Smooth muscle cell (in vitro differentiated cells): Measurements from ENCODE around the gene CCDC97. TPM values are rescaled to one million over a fixed set of nuclear protein-coding genes. Genes with fewer than 3 reads are reported as not detected.

ENCODE experiments used
- DNase-seq: peaks from one replicate; lab custom pipeline; 2025; ENCODE audit not compliant: unreplicated experiment; lab: John Stamatoyannopoulos, UW
- H2AFZ ChIP-seq: fragments of 200-600 bp; sonication (generic); 2 replicates; pipeline ENCODE4 v1.6.0; 2016; ENCODE audit warnings: antibody characterized with exemption, low read depth, mild to moderate bottlenecking
- H3F3A ChIP-seq: fragments of 200-600 bp; sonication (generic); 2 replicates; pipeline ENCODE4 v1.6.0; 2017; ENCODE audit warnings: antibody characterized with exemption, low read depth
- H3K27ac ChIP-seq: fragments of 200-600 bp; sonication (generic); 2 replicates; pipeline ENCODE4 v1.5.1; 2016; ENCODE audit warnings: low read depth, mild to moderate bottlenecking
- H3K27me3 ChIP-seq: fragments of 200-600 bp; sonication (generic); 2 replicates; pipeline ENCODE4 v1.6.1; 2016; ENCODE audit warnings: low read depth, mild to moderate bottlenecking
- H3K36me3 ChIP-seq: fragments of 200-600 bp; sonication (generic); 2 replicates; pipeline ENCODE4 v1.5.1; 2016; ENCODE audit warnings: low read depth
- H3K4me1 ChIP-seq: fragments of 200-600 bp; sonication (generic); 2 replicates; pipeline ENCODE4 v1.5.1; 2016; ENCODE audit warnings: low read depth
- H3K4me2 ChIP-seq: fragments of 200-600 bp; sonication (generic); 2 replicates; pipeline ENCODE4 v1.6.0; 2016; ENCODE audit warnings: mild to moderate bottlenecking
- H3K4me3 ChIP-seq: fragments of 200-600 bp; sonication (generic); 2 replicates; pipeline ENCODE4 v1.5.1; 2016; ENCODE audit warnings: mild to moderate bottlenecking
- H3K79me2 ChIP-seq: fragments of 200-600 bp; sonication (generic); 2 replicates; pipeline ENCODE4 v1.6.0; 2016; ENCODE audit warnings: low read depth, mild to moderate bottlenecking
- H3K9ac ChIP-seq: fragments of 200-600 bp; sonication (generic); 2 replicates; pipeline ENCODE4 v1.6.0; 2016; ENCODE audit warnings: low read depth
- H3K9me3 ChIP-seq: fragments of 200-600 bp; sonication (generic); replicated peaks from 2 replicates; pipeline ENCODE4 v1.5.1; 2016; ENCODE audit warnings: low read depth
- H4K20me1 ChIP-seq: fragments of 200-600 bp; sonication (generic); 2 replicates; pipeline ENCODE4 v1.6.0; 2016; ENCODE audit warnings: low read depth
- CTCF ChIP-seq: fragments of 200-600 bp; sonication (generic); IDR thresholded peaks from 2 replicates; pipeline ENCODE4 v1.5.1; 2017; ENCODE audit warnings: borderline replicate concordance, mild to moderate bottlenecking, antibody characterized with exemption; ENCODE audit not compliant: insufficient read depth, poor library complexity, severe bottlenecking
- WGBS: methylation state at CpG from one replicate; pipeline ENCODE4 v1.1.7; 2016; ENCODE audit warnings: low lambda C conversion rate; 5-methylcytosine and 5-hydroxymethylcytosine counted together
- polyA plus RNA-seq: library from polyadenylated mRNA; unstranded; fragments of >200 nt; fragmentation: Nextera tagmentation; extraction: Ambion mirVana; gene quantifications from 2 replicates; pipeline ENCODE4 v1.2.1, GENCODE V29; 2016
- total RNA-seq: library from RNA; depleted of rRNA; stranded (reverse); fragments of >200 nt; gene quantifications from 2 replicates; pipeline ENCODE4 v1.2.3, GENCODE V29; 2014

Gene CCDC97
- total and polyA plus RNA-seq, 2 experiments from 2014 or later, result 7.5 to 18.2 TPM

GRCh38 chr19:41327076-41327575 is 17.2 kb downstream of the CCDC97 start:
- Histone ChIP-seq H2AFZ (no peak overlapping the region), H3K4me1 (peaks cover 32% of the 10 kb centered on the region), H4K20me1 (peaks cover 4% of the 10 kb centered on the region), H3K4me3 (no peak overlapping the region), H3F3A (peaks cover 58% of the 10 kb centered on the region), H3K9ac (peak overlapping the region; percentile 87), H3K36me3 (no peaks in the 10 kb centered on the region), H3K27ac (peak overlapping the region; percentile 97), H3K4me2 (peak overlapping the region; percentile 84), H3K27me3 (no peaks in the 10 kb centered on the region), H3K79me2 (peaks cover 4% of the 10 kb centered on the region), H3K9me3 (no peaks in the 10 kb centered on the region)
- DNase-seq, result no peak
- TF ChIP-seq CTCF, result no peak
- WGBS, result 37% methylated on average over 13 of the region's 13 CpGs

GRCh38 chr19:41327576-41328156 is 17.7 kb downstream of the CCDC97 start:
- Histone ChIP-seq H3K79me2 (peaks cover 8% of the 10 kb centered on the region), H4K20me1 (peaks cover 9% of the 10 kb centered on the region), H3K4me3 (no peak overlapping the region), H3K4me2 (peak overlapping the region; percentile 84), H3F3A (peaks cover 57% of the 10 kb centered on the region), H3K27ac (peak overlapping the region; percentile 97), H2AFZ (no peak overlapping the region), H3K4me1 (peaks cover 29% of the 10 kb centered on the region), H3K36me3 (no peaks in the 10 kb centered on the region), H3K27me3 (no peaks in the 10 kb centered on the region), H3K9me3 (no peaks in the 10 kb centered on the region), H3K9ac (peak overlapping the region; percentile 87)
- no peak for TF ChIP-seq CTCF
- 32% methylated on average over 21 of the region's 33 CpGs for WGBS
- DNase-seq, result no peak

GRCh38 chr19:41328157-41328841 is 18.3 kb downstream of the CCDC97 start:
- no peak overlapping the region for H2AFZ ChIP-seq
- peaks cover 59% of the 10 kb centered on the region for H3F3A ChIP-seq
- H4K20me1 ChIP-seq, result peaks cover 14% of the 10 kb centered on the region
- H3K79me2 ChIP-seq, result peaks cover 13% of the 10 kb centered on the region
- H3K9me3 ChIP-seq, result no peaks in the 10 kb centered on the region
- H3K4me3 ChIP-seq, result no peak overlapping the region
- peak overlapping the region; percentile 87 for H3K9ac ChIP-seq
- H3K27ac ChIP-seq, result peak overlapping the region; percentile 97
- peaks cover 29% of the 10 kb centered on the region for H3K4me1 ChIP-seq
- H3K36me3 ChIP-seq, result no peaks in the 10 kb centered on the region
- TF ChIP-seq CTCF, result no peak
- H3K4me2 ChIP-seq, result peak overlapping the region; percentile 32
- WGBS, result 50% methylated on average over 22 of the region's 22 CpGs
- H3K27me3 ChIP-seq, result no peaks in the 10 kb centered on the region
- no peak for DNase-seq
